Loucy (cell line): Measurements from ENCODE around the gene WDR88.

ENCODE experiments used
- H2AFZ ChIP-seq: fragments of 200-600 bp; sonication (generic); 2 replicates; pipeline ENCODE4 v1.6.0; 2016; ENCODE audit warnings: antibody characterized with exemption, mild to moderate bottlenecking, low read length, moderate library complexity
- H3F3A ChIP-seq: fragments of 200-600 bp; 2 replicates; pipeline ENCODE4 v1.6.0; 2016; ENCODE audit warnings: antibody characterized with exemption, low read depth, mild to moderate bottlenecking
- H3K27me3 ChIP-seq: fragments of 200-600 bp; sonication (generic); 2 replicates; pipeline ENCODE4 v1.6.1; 2014; ENCODE audit warnings: low read length, mild to moderate bottlenecking; ENCODE audit not compliant: insufficient read depth, poor library complexity, severe bottlenecking
- H3K36me3 ChIP-seq: fragments of 200-600 bp; sonication (generic); 2 replicates; pipeline ENCODE4 v1.6.1; 2016; ENCODE audit warnings: low read length; ENCODE audit not compliant: insufficient read depth
- H3K4me1 ChIP-seq: fragments of 200-600 bp; sonication (generic); 2 replicates; pipeline ENCODE4 v1.5.1; 2014; ENCODE audit warnings: low read length, mild to moderate bottlenecking; ENCODE audit not compliant: insufficient read depth, poor library complexity, severe bottlenecking
- H3K4me2 ChIP-seq: fragments of 200-600 bp; sonication (generic); 2 replicates; pipeline ENCODE4 v1.6.0; 2014; ENCODE audit warnings: antibody characterized with exemption, low read length, low read depth, mild to moderate bottlenecking; ENCODE audit not compliant: poor library complexity, severe bottlenecking
- H3K4me3 ChIP-seq: fragments of 200-600 bp; sonication (generic); 2 replicates; pipeline ENCODE4 v1.5.1; 2014; ENCODE audit warnings: low read length, mild to moderate bottlenecking, mixed read lengths; ENCODE audit not compliant: poor library complexity, severe bottlenecking
- H3K79me2 ChIP-seq: fragments of 200-600 bp; sonication (generic); 2 replicates; pipeline ENCODE4 v1.6.1; 2014; ENCODE audit warnings: low read length; ENCODE audit not compliant: insufficient read depth
- H3K9ac ChIP-seq: fragments of 200-600 bp; sonication (generic); 2 replicates; pipeline ENCODE4 v1.6.0; 2014; ENCODE audit warnings: mild to moderate bottlenecking, low read depth, low read length, moderate library complexity; ENCODE audit not compliant: poor library complexity, severe bottlenecking
- H3K9me2 ChIP-seq: fragments of 200-600 bp; sonication (generic); replicated peaks from 2 replicates; pipeline ENCODE4 v1.6.1; 2016; ENCODE audit warnings: low read depth, low read length, mixed read lengths
- H3K9me3 ChIP-seq: fragments of 200-600 bp; sonication (generic); 2 replicates; pipeline ENCODE4 v1.6.1; 2014; ENCODE audit warnings: mild to moderate bottlenecking, antibody characterized with exemption, low read length, low read depth; ENCODE audit not compliant: insufficient read depth
- H4K20me1 ChIP-seq: fragments of 200-600 bp; sonication (generic); 2 replicates; pipeline ENCODE4 v1.6.0; 2014; ENCODE audit warnings: antibody characterized with exemption, low read length, mild to moderate bottlenecking; ENCODE audit not compliant: insufficient read depth, poor library complexity, severe bottlenecking
- EZH2phosphoT487 ChIP-seq: fragments of 200-600 bp; IDR thresholded peaks from 2 replicates; pipeline ENCODE4 v1.6.1; 2018; ENCODE audit warnings: antibody characterized with exemption, mild to moderate bottlenecking, moderate library complexity, borderline replicate concordance
- TF ChIP-seq, protein P1 (sequence below): fragments of 200-600 bp; sonication (generic); conservative IDR thresholded peaks from 2 replicates; pipeline ENCODE4 v1.5.1; 2014; ENCODE audit warnings: mild to moderate bottlenecking, antibody characterized with exemption, low read length

The WDR88 gene

DNA sequence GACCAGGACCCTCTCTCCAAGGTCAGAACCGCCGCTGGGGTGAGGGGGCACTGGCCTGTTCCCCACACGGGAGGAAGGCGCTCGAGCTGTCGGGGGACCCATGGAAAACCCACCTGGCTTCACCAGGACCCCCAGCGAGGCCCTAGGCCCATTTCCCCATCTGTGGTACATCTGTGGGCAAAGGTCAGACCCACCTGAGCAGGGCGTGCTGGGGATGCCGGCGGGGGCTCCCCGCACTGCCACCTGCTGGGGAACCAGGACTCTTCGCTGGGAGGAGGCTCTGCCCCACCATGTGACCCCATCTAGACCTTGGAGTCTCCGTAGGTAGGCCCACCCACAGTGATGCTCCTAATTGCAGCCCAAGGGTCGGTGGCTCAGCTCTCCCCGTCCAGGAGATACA, 511 bp downstream of the WDR88 start:
- H3K79me2 ChIP-seq = no peaks in the 10 kb centered on the region
- H2AFZ ChIP-seq = no peak overlapping the region
- no peaks in the 10 kb centered on the region for H3K4me1 ChIP-seq
- H4K20me1 ChIP-seq = no peaks in the 10 kb centered on the region
- no peaks in the 10 kb centered on the region for H3K9me3 ChIP-seq
- no peaks in the 10 kb centered on the region for H3K9me2 ChIP-seq
- no peak overlapping the region for H3K4me2 ChIP-seq
- peaks cover 7% of the 10 kb centered on the region; the same call in 1 of the 2 replicates for H3K36me3 ChIP-seq
- no peaks in the 10 kb centered on the region for H3K27me3 ChIP-seq
- no peaks in the 10 kb centered on the region for H3F3A ChIP-seq
- no peak for TF ChIP-seq EZH2phosphoT487
- TF ChIP-seq, protein P1, sequence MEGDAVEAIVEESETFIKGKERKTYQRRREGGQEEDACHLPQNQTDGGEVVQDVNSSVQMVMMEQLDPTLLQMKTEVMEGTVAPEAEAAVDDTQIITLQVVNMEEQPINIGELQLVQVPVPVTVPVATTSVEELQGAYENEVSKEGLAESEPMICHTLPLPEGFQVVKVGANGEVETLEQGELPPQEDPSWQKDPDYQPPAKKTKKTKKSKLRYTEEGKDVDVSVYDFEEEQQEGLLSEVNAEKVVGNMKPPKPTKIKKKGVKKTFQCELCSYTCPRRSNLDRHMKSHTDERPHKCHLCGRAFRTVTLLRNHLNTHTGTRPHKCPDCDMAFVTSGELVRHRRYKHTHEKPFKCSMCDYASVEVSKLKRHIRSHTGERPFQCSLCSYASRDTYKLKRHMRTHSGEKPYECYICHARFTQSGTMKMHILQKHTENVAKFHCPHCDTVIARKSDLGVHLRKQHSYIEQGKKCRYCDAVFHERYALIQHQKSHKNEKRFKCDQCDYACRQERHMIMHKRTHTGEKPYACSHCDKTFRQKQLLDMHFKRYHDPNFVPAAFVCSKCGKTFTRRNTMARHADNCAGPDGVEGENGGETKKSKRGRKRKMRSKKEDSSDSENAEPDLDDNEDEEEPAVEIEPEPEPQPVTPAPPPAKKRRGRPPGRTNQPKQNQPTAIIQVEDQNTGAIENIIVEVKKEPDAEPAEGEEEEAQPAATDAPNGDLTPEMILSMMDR = peak; percentile 48
- no peak overlapping the region for H3K9ac ChIP-seq
- H3K4me3 ChIP-seq = no peak overlapping the region

DNA sequence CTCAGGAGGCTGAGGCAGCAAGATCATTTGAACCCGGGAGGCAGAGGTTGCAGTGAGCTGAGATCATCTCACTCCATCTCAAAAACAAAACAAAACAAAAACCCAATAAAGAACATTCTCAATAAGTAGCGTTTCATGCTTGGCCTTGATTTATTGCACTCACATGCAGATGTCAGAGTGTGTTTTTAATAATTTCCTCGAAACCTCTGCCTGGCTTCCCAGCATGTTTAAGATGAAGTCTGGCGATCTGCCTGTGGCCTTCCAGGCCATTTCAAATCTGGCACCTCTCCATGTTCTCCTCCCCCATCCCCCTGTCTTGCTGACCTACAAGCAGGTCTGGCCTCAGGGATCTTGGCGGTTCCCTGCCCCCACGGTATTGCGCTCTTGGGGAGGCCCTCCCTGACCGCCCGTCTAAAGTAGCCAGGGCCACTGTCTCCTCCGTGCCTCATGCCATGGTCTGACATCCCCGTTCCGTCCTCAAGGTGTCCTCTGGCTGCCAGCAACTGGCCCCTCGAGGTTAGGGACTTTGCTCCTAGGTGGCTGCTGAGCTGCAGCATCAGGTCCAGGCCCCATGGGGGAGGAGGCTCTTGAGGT, 1.6 kb downstream of the WDR88 start:
- no peaks in the 10 kb centered on the region for H3F3A ChIP-seq
- no peaks in the 10 kb centered on the region for H3K9me3 ChIP-seq
- no peaks in the 10 kb centered on the region for H3K27me3 ChIP-seq
- no peak overlapping the region for H3K4me3 ChIP-seq
- H3K4me2 ChIP-seq = no peak overlapping the region
- H2AFZ ChIP-seq = no peak overlapping the region
- no peaks in the 10 kb centered on the region for H4K20me1 ChIP-seq
- no peaks in the 10 kb centered on the region for H3K9me2 ChIP-seq
- H3K36me3 ChIP-seq = peaks cover 3% of the 10 kb centered on the region; the same call in 1 of the 2 replicates
- no peaks in the 10 kb centered on the region for H3K79me2 ChIP-seq
- H3K4me1 ChIP-seq = no peaks in the 10 kb centered on the region
- no peak overlapping the region for H3K9ac ChIP-seq
- no peak for TF ChIP-seq EZH2phosphoT487
- TF ChIP-seq, protein P1 = no peak

GRCh38 chr19:33134571-33135041, 2.7 kb downstream of the WDR88 start:
- H3K9me2 ChIP-seq = no peaks in the 10 kb centered on the region
- no peaks in the 10 kb centered on the region for H3K4me1 ChIP-seq
- no peaks in the 10 kb centered on the region; the same call in 1 of the 2 replicates for H3K36me3 ChIP-seq
- no peak overlapping the region for H3K9ac ChIP-seq
- no peak overlapping the region for H3K4me3 ChIP-seq
- H3F3A ChIP-seq = no peaks in the 10 kb centered on the region
- H3K27me3 ChIP-seq = no peaks in the 10 kb centered on the region
- no peaks in the 10 kb centered on the region for H3K9me3 ChIP-seq
- TF ChIP-seq, protein P1 = no peak
- no peak for TF ChIP-seq EZH2phosphoT487
- H3K79me2 ChIP-seq = no peaks in the 10 kb centered on the region
- H4K20me1 ChIP-seq = no peaks in the 10 kb centered on the region
- H3K4me2 ChIP-seq = no peak overlapping the region
- H2AFZ ChIP-seq = no peak overlapping the region
